A549 treated with dexamethasone at 1 μM for 4 hours (cell line): ENCODE data around the gene TMEM190. TPM values are rescaled to one million over a fixed set of nuclear protein-coding genes. Genes with fewer than 3 reads are reported as not detected.

Source experiments
- total RNA-seq: library from RNA; stranded (reverse); fragments of 200-300 nt; extraction: Qiagen RNA extraction; gene quantifications from 5 replicates; pipeline ENCODE4 v1.2.3, GENCODE V29; 2022

Gene TMEM190
- 0.86 to 1.9 TPM (median 1.1 TPM) in 5 replicates for total RNA-seq

GRCh38 chr19:55376241-55376933, at the start of gene TMEM190:
Gene TMEM190, plus strand, starts transcription at chr19:55376826. Its CDS starts 28 bp downstream, at chr19:55376854.

GRCh38 chr19:55339105-55339888, 37.3 kb upstream of the TMEM190 start, which contains the start of gene KMT5C:
Gene KMT5C, plus strand, starts transcription at chr19:55339876. Its CDS starts 2,061 bp downstream, at chr19:55341937.

GRCh38 chr19:55354698-55355212, 21.9 kb upstream of the TMEM190 start, which contains the start of gene COX6B2:
Gene COX6B2, minus strand, starts transcription at chr19:55354719. Its CDS starts 198 bp downstream, at chr19:55354521.

GRCh38 chr19:55362990-55363716, 13.5 kb upstream of the TMEM190 start, which contains the start of gene GARIN5B:
Gene GARIN5B, minus strand, starts transcription at chr19:55363260. Its CDS starts 194 bp downstream, at chr19:55363066.

GRCh38 chr19:55370305-55370988, 6.2 kb upstream of the TMEM190 start, which contains the start of gene IL11:
Gene IL11, minus strand, starts transcription at chr19:55370463. Its CDS starts 153 bp downstream, at chr19:55370310.

GRCh38 chr19:55384131-55384919, 7.7 kb downstream of the TMEM190 start, which contains the start of gene TMEM238:
Gene TMEM238, minus strand, starts transcription at chr19:55384292. Its CDS starts 33 bp downstream, at chr19:55384259.

GRCh38 chr19:55385724-55386492, 9.3 kb downstream of the TMEM190 start, which contains the start of gene RPL28:
Gene RPL28, plus strand, starts transcription at chr19:55385932. Its CDS starts 426 bp downstream, at chr19:55386358.

GRCh38 chr19:55407550-55407799, 30.8 kb downstream of the TMEM190 start, which contains the start of gene UBE2S:
Gene UBE2S, minus strand, starts transcription at chr19:55407788. Its CDS starts 199 bp downstream, at chr19:55407589.

Other genes with a start within 250 kb of the TMEM190 start
- 124 to 145 TPM (median 127 TPM) in 5 replicates for gene TNNT1, start 227.6 kb upstream of the TMEM190 start, total RNA-seq
- gene TNNI3, start 219.1 kb upstream of the TMEM190 start, total RNA-seq: 6.4 to 9.5 TPM (median 8.1 TPM) in 5 replicates
- gene DNAAF3, start 210.2 kb upstream of the TMEM190 start, total RNA-seq: 3.2 to 7.0 TPM (median 5.7 TPM) in 5 replicates
- gene SYT5, start 196.5 kb upstream of the TMEM190 start, total RNA-seq: 1.4 to 3.7 TPM (median 2.6 TPM) in 5 replicates
- gene PTPRH, start 167.3 kb upstream of the TMEM190 start, total RNA-seq: 3.1 to 4.5 TPM (median 3.9 TPM) in 5 replicates
- gene TMEM86B, start 148.1 kb upstream of the TMEM190 start, total RNA-seq: 2.5 to 4.7 TPM (median 3.8 TPM) in 5 replicates
- gene PPP6R1, start 117.8 kb upstream of the TMEM190 start, total RNA-seq: 75.8 to 120 TPM (median 119 TPM) in 5 replicates
- gene HSPBP1, start 96.7 kb upstream of the TMEM190 start, total RNA-seq: 119 to 129 TPM (median 124 TPM) in 5 replicates
- gene BRSK1, start 92.8 kb upstream of the TMEM190 start, total RNA-seq: 2.1 to 4.9 TPM (median 3.1 TPM) in 5 replicates
- not detected in 5 replicates for gene TMEM150B, start 51.5 kb upstream of the TMEM190 start, total RNA-seq
- gene KMT5C, start 37.0 kb upstream of the TMEM190 start, total RNA-seq: 3.2 to 5.5 TPM (median 4.9 TPM) in 5 replicates
- gene COX6B2, start 22.1 kb upstream of the TMEM190 start, total RNA-seq: 0.75 to 1.2 TPM (median 0.91 TPM) in 5 replicates
- 0.08 to 0.22 TPM (median 0.15 TPM) in 5 replicates for gene GARIN5B, start 13.6 kb upstream of the TMEM190 start, total RNA-seq
- 8.4 to 11.3 TPM (median 8.6 TPM) in 5 replicates for gene IL11, start 6.4 kb upstream of the TMEM190 start, total RNA-seq
- gene TMEM238, start 7.5 kb downstream of the TMEM190 start, total RNA-seq: 2.4 to 7.0 TPM (median 4.2 TPM) in 5 replicates
- gene RPL28, start 9.1 kb downstream of the TMEM190 start, total RNA-seq: 2,624 to 3,119 TPM (median 2,807 TPM) in 5 replicates
- gene UBE2S, start 31.0 kb downstream of the TMEM190 start, total RNA-seq: 251 to 469 TPM (median 409 TPM) in 5 replicates
- gene SHISA7, start 66.5 kb downstream of the TMEM190 start, total RNA-seq: 0.02 TPM in 2 of 5 replicates, not detected in the others
- 48.5 to 57.4 TPM (median 51.3 TPM) in 5 replicates for gene ISOC2, start 84.8 kb downstream of the TMEM190 start, total RNA-seq
- 0.10 TPM in 1 of 5 replicates, not detected in the others for gene C19orf85, start 87.9 kb downstream of the TMEM190 start, total RNA-seq
- gene ZNF628, start 99.8 kb downstream of the TMEM190 start, total RNA-seq: 4.2 to 7.9 TPM (median 7.2 TPM) in 5 replicates
- 39.2 to 42.7 TPM (median 40.7 TPM) in 5 replicates for gene NAT14, start 108.4 kb downstream of the TMEM190 start, total RNA-seq
- gene SSC5D, start 111.6 kb downstream of the TMEM190 start, total RNA-seq: 0.28 to 0.84 TPM (median 0.58 TPM) in 5 replicates
- 1.3 to 2.6 TPM (median 1.8 TPM) in 5 replicates for gene SBK2, start 160.3 kb downstream of the TMEM190 start, total RNA-seq
- gene SBK3, start 168.7 kb downstream of the TMEM190 start, total RNA-seq: 1.3 to 2.6 TPM (median 2.1 TPM) in 5 replicates
- gene ZNF579, start 204.0 kb downstream of the TMEM190 start, total RNA-seq: 21.6 to 43.3 TPM (median 36.5 TPM) in 5 replicates
- 17.4 to 26.1 TPM (median 24.0 TPM) in 5 replicates for gene FIZ1, start 222.7 kb downstream of the TMEM190 start, total RNA-seq
- gene ZNF524, start 223.5 kb downstream of the TMEM190 start, total RNA-seq: 12.1 to 17.2 TPM (median 16.1 TPM) in 5 replicates
- 6.8 to 13.4 TPM (median 11.9 TPM) in 5 replicates for gene ZNF865, start 228.8 kb downstream of the TMEM190 start, total RNA-seq
- gene ZNF784, start 247.7 kb downstream of the TMEM190 start, total RNA-seq: 4.7 to 6.7 TPM (median 5.4 TPM) in 5 replicates